Measurements from ENCODE around the gene COL25A1. TPM values are rescaled to one million over a fixed set of nuclear protein-coding genes. Genes with fewer than 3 reads are reported as not detected.

COL25A1 gene
- total RNA-seq, 1 experiment from 2014 or later = not detected

- no peaks in the 10 kb centered on the region; the same call in 1 of the 2 replicates for H4K20me1 ChIP-seq (ENCODE audit: insufficient read depth)
- no peak overlapping the region for H3K4me2 ChIP-seq (ENCODE audit: low read length)
- ATAC-seq (no peak), DNase-seq (ENCODE audit: low read depth, low spot score) (no peak)
- ChIA-PET CTCF (no interaction called here), POLR2A (no interaction called here), RAD21 (ENCODE audit: low non-redundant PET in 1 of 2, low total read pairs in 2 of 2, uncharacterized antibody in 2 of 2, unreplicated experiment in 2 of 2) (no interaction called here)
- no peaks in the 10 kb centered on the region for H3K9me2 ChIP-seq (ENCODE audit: insufficient read depth)
- no peak for TF ChIP-seq YY1 (IDR thresholded peaks at IDR 0.05; ENCODE audit: extremely low read depth, insufficient replicate concordance, low read depth, low read length)
- no peak for TF ChIP-seq POLR2A (IDR thresholded peaks at IDR 0.05; ENCODE audit: borderline replicate concordance, extremely low read depth, insufficient read depth, insufficient read length)
- no peak overlapping the region for H2AFZ ChIP-seq (ENCODE audit: low read depth, low read length, poor library complexity, severe bottlenecking)
- no peak overlapping the region for H3K4me3 ChIP-seq (replicated peaks in 1 of 2; ENCODE audit: low read depth in 1 of 2, low read length in 2 of 2)
- H3K9ac ChIP-seq (ENCODE audit: low read length) = no peak overlapping the region
- H3K79me2 ChIP-seq (ENCODE audit: insufficient read depth, low read length) = no peaks in the 10 kb centered on the region
- H3K36me3 ChIP-seq (ENCODE audit: control insufficient read depth in 1 of 2, insufficient read depth in 2 of 2, low read length in 2 of 2) = no peaks in the 10 kb centered on the region
- H3K9me3 ChIP-seq (ENCODE audit: control insufficient read depth in 1 of 2, insufficient read depth in 1 of 2, low read depth in 1 of 2, low read length in 2 of 2) = no peaks in the 10 kb centered on the region
- BruUV-seq (replicated peaks) = no TSS peak
- peaks cover 46% of the 10 kb centered on the region for H3K27me3 ChIP-seq (ENCODE audit: insufficient read depth, low read length)
- intact Hi-C loops (cut with micrococcal nuclease) = no loop called here
- no peaks in the 10 kb centered on the region for H3K4me1 ChIP-seq (ENCODE audit: control insufficient read depth in 1 of 2, insufficient read depth in 2 of 2, low read length in 2 of 2)
- no peak overlapping the region for H3K27ac ChIP-seq (ENCODE audit: low read depth, low read length)
Observed at GRCh38 chr4:109079731-109080130, 222.7 kb downstream of the COL25A1 start.

GRCh38 chr4:109079201-109079600 lies 223.3 kb downstream of the COL25A1 start:
- intact Hi-C loops (cut with micrococcal nuclease) = no loop called here

GRCh38 chr4:109078724-109079123 lies 223.7 kb downstream of the COL25A1 start:
- no peak overlapping the region for H3K4me3 ChIP-seq (replicated peaks in 1 of 2; ENCODE audit: low read depth in 1 of 2, low read length in 2 of 2)
- no peaks in the 10 kb centered on the region for H3K79me2 ChIP-seq (ENCODE audit: insufficient read depth, low read length)
- no peaks in the 10 kb centered on the region for H3K9me2 ChIP-seq (ENCODE audit: insufficient read depth)
- TF ChIP-seq SRF (IDR thresholded peaks at IDR 0.05; ENCODE audit: low read depth) (no peak), YY1 (IDR thresholded peaks at IDR 0.05; ENCODE audit: extremely low read depth, insufficient replicate concordance, low read depth, low read length) (no peak), POLR2A (IDR thresholded peaks at IDR 0.05; ENCODE audit: borderline replicate concordance, extremely low read depth, insufficient read depth, insufficient read length) (no peak)
- no peak overlapping the region for H2AFZ ChIP-seq (ENCODE audit: low read depth, low read length, poor library complexity, severe bottlenecking)
- RAD21 ChIA-PET (ENCODE audit: low non-redundant PET in 1 of 2, low total read pairs in 2 of 2, uncharacterized antibody in 2 of 2, unreplicated experiment in 2 of 2) = no interaction called here
- H3K9ac ChIP-seq (ENCODE audit: low read length) = no peak overlapping the region
- DNase-seq (ENCODE audit: low read depth, low spot score) = no peak
- POLR2A ChIA-PET = no interaction called here
- no peak for ATAC-seq
- no peaks in the 10 kb centered on the region for H3K36me3 ChIP-seq (ENCODE audit: control insufficient read depth in 1 of 2, insufficient read depth in 2 of 2, low read length in 2 of 2)
- intact Hi-C loops (cut with micrococcal nuclease) = no loop called here
- H4K20me1 ChIP-seq (ENCODE audit: insufficient read depth) = no peaks in the 10 kb centered on the region; the same call in 1 of the 2 replicates
- no peak overlapping the region for H3K4me2 ChIP-seq (ENCODE audit: low read length)
- no peaks in the 10 kb centered on the region for H3K4me1 ChIP-seq (ENCODE audit: control insufficient read depth in 1 of 2, insufficient read depth in 2 of 2, low read length in 2 of 2)
- no peaks in the 10 kb centered on the region for H3K9me3 ChIP-seq (ENCODE audit: control insufficient read depth in 1 of 2, insufficient read depth in 1 of 2, low read depth in 1 of 2, low read length in 2 of 2)
- H3K27me3 ChIP-seq (ENCODE audit: insufficient read depth, low read length) = peaks cover 43% of the 10 kb centered on the region
- H3K27ac ChIP-seq (ENCODE audit: low read depth, low read length) = no peak overlapping the region
- no TSS peak for BruUV-seq (replicated peaks)
- CTCF ChIA-PET = no interaction called here

More at GRCh38 chr4:109079201-109079600, 223.3 kb downstream of the COL25A1 start:
- TF ChIP-seq CBX3 (IDR thresholded peaks at IDR 0.05; ENCODE audit: low read depth) = no peak
- no peak overlapping the region for H3K4me2 ChIP-seq (ENCODE audit: low read length)
- H2AFZ ChIP-seq (ENCODE audit: low read depth, low read length, poor library complexity, severe bottlenecking) = no peak overlapping the region
- no peak for DNase-seq (ENCODE audit: low read depth, low spot score)
- H4K20me1 ChIP-seq (ENCODE audit: insufficient read depth) = no peaks in the 10 kb centered on the region; the same call in 1 of the 2 replicates
- H3K9me2 ChIP-seq (ENCODE audit: insufficient read depth) = no peaks in the 10 kb centered on the region
- no peak overlapping the region for H3K4me3 ChIP-seq (replicated peaks in 1 of 2; ENCODE audit: low read depth in 1 of 2, low read length in 2 of 2)
- H3K9me3 ChIP-seq (ENCODE audit: control insufficient read depth in 1 of 2, insufficient read depth in 1 of 2, low read depth in 1 of 2, low read length in 2 of 2) = no peaks in the 10 kb centered on the region
- no peaks in the 10 kb centered on the region for H3K79me2 ChIP-seq (ENCODE audit: insufficient read depth, low read length)
- RAD21 ChIA-PET (ENCODE audit: low non-redundant PET in 1 of 2, low total read pairs in 2 of 2, uncharacterized antibody in 2 of 2, unreplicated experiment in 2 of 2) = no interaction called here
- H3K27ac ChIP-seq (ENCODE audit: low read depth, low read length) = no peak overlapping the region
- no peaks in the 10 kb centered on the region for H3K36me3 ChIP-seq (ENCODE audit: control insufficient read depth in 1 of 2, insufficient read depth in 2 of 2, low read length in 2 of 2)
- CTCF ChIA-PET = no interaction called here
- peaks cover 42% of the 10 kb centered on the region for H3K27me3 ChIP-seq (ENCODE audit: insufficient read depth, low read length)
- no peak for ATAC-seq
- H3K9ac ChIP-seq (ENCODE audit: low read length) = no peak overlapping the region
- BruUV-seq (replicated peaks) = no TSS peak
- no peaks in the 10 kb centered on the region for H3K4me1 ChIP-seq (ENCODE audit: control insufficient read depth in 1 of 2, insufficient read depth in 2 of 2, low read length in 2 of 2)
- POLR2A ChIA-PET = no interaction called here
